Neural progenitor cell (in vitro differentiated cells): Measurements from ENCODE around the gene RNASEH2C.

Experiments used
- EZH2 ChIP-seq: fragments of 200-600 bp; sonication (generic); IDR thresholded peaks from 2 replicates; pipeline ENCODE4 v1.6.1; 2017; ENCODE audit warnings: antibody characterized with exemption, mild to moderate bottlenecking, moderate library complexity
- TF ChIP-seq, protein P1 (sequence below): fragments of 200-600 bp; sonication (generic); IDR thresholded peaks from 2 replicates; pipeline ENCODE4 v1.5.1; 2017; ENCODE audit warnings: antibody characterized with exemption, mild to moderate bottlenecking

- no peak for TF ChIP-seq EZH2
- TF ChIP-seq, protein P1, sequence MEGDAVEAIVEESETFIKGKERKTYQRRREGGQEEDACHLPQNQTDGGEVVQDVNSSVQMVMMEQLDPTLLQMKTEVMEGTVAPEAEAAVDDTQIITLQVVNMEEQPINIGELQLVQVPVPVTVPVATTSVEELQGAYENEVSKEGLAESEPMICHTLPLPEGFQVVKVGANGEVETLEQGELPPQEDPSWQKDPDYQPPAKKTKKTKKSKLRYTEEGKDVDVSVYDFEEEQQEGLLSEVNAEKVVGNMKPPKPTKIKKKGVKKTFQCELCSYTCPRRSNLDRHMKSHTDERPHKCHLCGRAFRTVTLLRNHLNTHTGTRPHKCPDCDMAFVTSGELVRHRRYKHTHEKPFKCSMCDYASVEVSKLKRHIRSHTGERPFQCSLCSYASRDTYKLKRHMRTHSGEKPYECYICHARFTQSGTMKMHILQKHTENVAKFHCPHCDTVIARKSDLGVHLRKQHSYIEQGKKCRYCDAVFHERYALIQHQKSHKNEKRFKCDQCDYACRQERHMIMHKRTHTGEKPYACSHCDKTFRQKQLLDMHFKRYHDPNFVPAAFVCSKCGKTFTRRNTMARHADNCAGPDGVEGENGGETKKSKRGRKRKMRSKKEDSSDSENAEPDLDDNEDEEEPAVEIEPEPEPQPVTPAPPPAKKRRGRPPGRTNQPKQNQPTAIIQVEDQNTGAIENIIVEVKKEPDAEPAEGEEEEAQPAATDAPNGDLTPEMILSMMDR: no peak
Measured at GRCh38 chr11:65701686-65702085, 18.9 kb downstream of the RNASEH2C start.
